ENCODE measurements around the gene RALGPS2.

RALGPS2 gene

GRCh38 chr1:178797590-178797989, 72.5 kb downstream of the RALGPS2 start:
- no peaks in the 10 kb centered on the region for H3K27me3 ChIP-seq (ENCODE audit: control insufficient read depth, insufficient read depth, low read length)

GRCh38 chr1:178798232-178798861, 73.3 kb downstream of the RALGPS2 start:
- Histone ChIP-seq H3K4me2 (ENCODE audit: low read length) (no peak overlapping the region), H2AFZ (no peak overlapping the region), H3K9me3 (ENCODE audit: control insufficient read depth, low read length) (no peaks in the 10 kb centered on the region), H3K79me2 (no peaks in the 10 kb centered on the region), H3K9ac (no peak overlapping the region), H3K36me3 (ENCODE audit: control insufficient read depth, insufficient read depth, low read length) (no peaks in the 10 kb centered on the region), H3K4me1 (no peaks in the 10 kb centered on the region), H3K27ac (no peak overlapping the region), H3K4me3 (ENCODE audit: low read depth, low read length) (no peak overlapping the region), H3K27me3 (ENCODE audit: control insufficient read depth, insufficient read depth, low read length) (no peaks in the 10 kb centered on the region)
- no peak for TF ChIP-seq CTCF (IDR thresholded peaks at IDR 0.05)

More at GRCh38 chr1:178797590-178797989, 72.5 kb downstream of the RALGPS2 start:
- no peaks in the 10 kb centered on the region for H3K36me3 ChIP-seq (ENCODE audit: control insufficient read depth, insufficient read depth, low read length)
- no peak overlapping the region for H2AFZ ChIP-seq
- no peak overlapping the region for H3K4me3 ChIP-seq (ENCODE audit: low read depth, low read length)
- no peak overlapping the region for H3K4me2 ChIP-seq (ENCODE audit: low read length)
- H3K4me1 ChIP-seq = no peaks in the 10 kb centered on the region
- H3K79me2 ChIP-seq = no peaks in the 10 kb centered on the region
- TF ChIP-seq CTCF (IDR thresholded peaks at IDR 0.05) = no peak
- no peak overlapping the region for H3K9ac ChIP-seq
- no peak overlapping the region for H3K27ac ChIP-seq
- no peaks in the 10 kb centered on the region for H3K9me3 ChIP-seq (ENCODE audit: control insufficient read depth, low read length)

- TF ChIP-seq CTCF (IDR thresholded peaks at IDR 0.05) = no peak
Observed at GRCh38 chr1:178802873-178803272, 77.8 kb downstream of the RALGPS2 start.

GRCh38 chr1:178806665-178807300, 81.7 kb downstream of the RALGPS2 start:
- no peak overlapping the region for H2AFZ ChIP-seq
- no peak overlapping the region for H3K27ac ChIP-seq
- TF ChIP-seq CTCF (IDR thresholded peaks at IDR 0.05) = no peak
- H3K27me3 ChIP-seq (ENCODE audit: control insufficient read depth, insufficient read depth, low read length) = no peaks in the 10 kb centered on the region
- no peaks in the 10 kb centered on the region for H3K36me3 ChIP-seq (ENCODE audit: control insufficient read depth, insufficient read depth, low read length)
- no peaks in the 10 kb centered on the region for H3K9me3 ChIP-seq (ENCODE audit: control insufficient read depth, low read length)
- H3K4me1 ChIP-seq = no peaks in the 10 kb centered on the region
- H3K4me3 ChIP-seq (ENCODE audit: low read depth, low read length) = no peak overlapping the region
- no peak overlapping the region for H3K4me2 ChIP-seq (ENCODE audit: low read length)
- no peak overlapping the region for H3K9ac ChIP-seq
- H3K79me2 ChIP-seq = no peaks in the 10 kb centered on the region

More at GRCh38 chr1:178802873-178803272, 77.8 kb downstream of the RALGPS2 start:
- H3K27me3 ChIP-seq (ENCODE audit: control insufficient read depth, insufficient read depth, low read length) = no peaks in the 10 kb centered on the region
- no peaks in the 10 kb centered on the region for H3K4me1 ChIP-seq
- H3K27ac ChIP-seq = no peak overlapping the region
- no peak overlapping the region for H3K4me3 ChIP-seq (ENCODE audit: low read depth, low read length)
- H2AFZ ChIP-seq = no peak overlapping the region
- no peak overlapping the region for H3K4me2 ChIP-seq (ENCODE audit: low read length)
- H3K79me2 ChIP-seq = no peaks in the 10 kb centered on the region
- no peak overlapping the region for H3K9ac ChIP-seq
- H3K9me3 ChIP-seq (ENCODE audit: control insufficient read depth, low read length) = no peaks in the 10 kb centered on the region
- H3K36me3 ChIP-seq (ENCODE audit: control insufficient read depth, insufficient read depth, low read length) = no peaks in the 10 kb centered on the region

DNA sequence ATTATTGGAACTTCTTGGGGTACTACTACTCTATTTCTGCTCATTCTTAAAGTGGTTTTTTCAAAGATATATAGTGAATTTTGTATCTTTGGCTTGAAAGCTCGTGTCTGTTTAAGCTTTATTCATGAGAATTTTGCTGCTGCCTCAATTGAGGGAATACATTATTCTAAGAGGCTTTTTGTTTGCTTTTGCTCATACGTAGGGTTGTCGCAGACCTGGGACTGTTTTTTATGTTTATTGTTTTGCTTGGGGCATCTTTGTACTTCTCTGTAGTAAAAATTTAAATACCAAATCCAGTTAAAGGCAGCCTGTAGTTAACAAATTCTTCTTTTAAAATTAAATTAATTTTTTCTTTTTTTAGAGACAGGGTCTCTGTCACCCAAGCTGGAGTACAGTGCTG, 83.5 kb downstream of the RALGPS2 start:
- Histone ChIP-seq H3K4me3 (ENCODE audit: low read depth, low read length) (no peak overlapping the region), H2AFZ (no peak overlapping the region), H3K36me3 (ENCODE audit: control insufficient read depth, insufficient read depth, low read length) (no peaks in the 10 kb centered on the region), H3K4me1 (no peaks in the 10 kb centered on the region), H3K9me3 (ENCODE audit: control insufficient read depth, low read length) (no peaks in the 10 kb centered on the region), H3K9ac (no peak overlapping the region), H3K27ac (no peak overlapping the region), H3K79me2 (no peaks in the 10 kb centered on the region), H3K4me2 (ENCODE audit: low read length) (no peak overlapping the region), H3K27me3 (ENCODE audit: control insufficient read depth, insufficient read depth, low read length) (no peaks in the 10 kb centered on the region)
- TF ChIP-seq CTCF (IDR thresholded peaks at IDR 0.05) = no peak

Measured in parathyroid adenoma (tissue), 2 donors.